Panc1 (cell line): ENCODE measurements around the gene HIPK2. TPM values are rescaled to one million over a fixed set of nuclear protein-coding genes. Genes with fewer than 3 reads are reported as not detected.

Experiments
- ATAC-seq: fragments of 200-7000 bp; cut with Tn5 transposase; 2 replicates; pipeline ENCODE4 v1.9.1; 2020; ENCODE audit warnings: mild to moderate bottlenecking, moderate library complexity
- BruUV-seq: library from RNA; stranded (reverse); fragments of 400-500 nt; replicated peaks from 2 replicates; lab custom pipeline; 2021; lab: Mats Ljungman, UMichigan
- CTCF ChIA-PET: fragments of 300-600 bp; sonication (Branson Sonifier 250); formaldehyde crosslinking; loops from one replicate; lab custom pipeline; 2022; ENCODE audit warnings: antibody characterized with exemption; lab: Charles Lee
- POLR2A ChIA-PET: fragments of 300-600 bp; sonication (Branson Sonifier 250); formaldehyde crosslinking; loops from one replicate; lab custom pipeline; 2022; ENCODE audit warnings: antibody characterized with exemption; lab: Charles Lee
- DNase-seq: peaks from one replicate; pipeline ENCODE4 v3.0.0-alpha.2; 2010; ENCODE audit warnings: low read depth, low spot score
- H3K27ac ChIP-seq: 2 replicates; pipeline ENCODE4 v1.5.1; 2011; ENCODE audit warnings: mild to moderate bottlenecking, low read length, inconsistent platforms
- H3K27me3 ChIP-seq: fragments of 200-500 bp; sonication (Bioruptor generic); 2 replicates; pipeline ENCODE4 v1.6.0; 2014; ENCODE audit warnings: low read length, inconsistent platforms; ENCODE audit not compliant: control insufficient read depth, insufficient read depth
- H3K36me3 ChIP-seq: fragments of 200-500 bp; sonication (Bioruptor generic); 2 replicates; pipeline ENCODE4 v1.5.1; 2014; ENCODE audit warnings: inconsistent platforms, mild to moderate bottlenecking, low read length, moderate library complexity; ENCODE audit not compliant: control insufficient read depth, insufficient read depth
- H3K4me1 ChIP-seq: 2 replicates; pipeline ENCODE4 v1.5.1; 2011; ENCODE audit warnings: inconsistent platforms, mild to moderate bottlenecking, low read length, moderate library complexity; ENCODE audit not compliant: control insufficient read depth, insufficient read depth
- H3K4me3 ChIP-seq, 2 experiments: 2 replicates each; pipeline ENCODE4 v1.5.1; 2011 to 2012; ENCODE audit warnings: low read depth in 2 of 2, low read length in 2 of 2, mild to moderate bottlenecking in 2 of 2, inconsistent platforms in 1 of 2, moderate library complexity in 1 of 2
- H3K9me3 ChIP-seq: fragments of 200-500 bp; sonication (Bioruptor generic); 2 replicates; pipeline ENCODE4 v1.5.1; 2014; ENCODE audit warnings: low read depth, mild to moderate bottlenecking, inconsistent platforms, low read length, moderate library complexity; ENCODE audit not compliant: control insufficient read depth, insufficient read depth
- CTCF ChIP-seq: fragments of 450-650 bp; IDR thresholded peaks from 2 replicates; pipeline ENCODE4 v1.5.1; 2017; ENCODE audit warnings: mild to moderate bottlenecking
- POLR2AphosphoS5 ChIP-seq: IDR thresholded peaks from 2 replicates; pipeline ENCODE4 v1.6.1; 2012; ENCODE audit warnings: mild to moderate bottlenecking, low read depth, low read length, moderate library complexity
- REST ChIP-seq, 2 experiments: IDR thresholded peaks; 2 replicates each; pipeline ENCODE4 v1.6.1; 2011 to 2012; ENCODE audit warnings: low read depth in 2 of 2, control low read depth in 1 of 2, low read length in 1 of 2, mild to moderate bottlenecking in 1 of 2, moderate library complexity in 1 of 2; ENCODE audit not compliant: insufficient read depth in 1 of 2
- SIN3A ChIP-seq: IDR thresholded peaks from 2 replicates; pipeline ENCODE4 v1.6.1; 2012; ENCODE audit warnings: low read depth, mild to moderate bottlenecking, low read length, moderate library complexity, borderline replicate concordance; ENCODE audit not compliant: insufficient read depth
- TCF7L2 ChIP-seq: IDR thresholded peaks from 2 replicates; pipeline ENCODE4 v1.6.1; 2011; ENCODE audit warnings: mild to moderate bottlenecking, low read depth, low read length, inconsistent platforms
- in situ Hi-C: cut with HindIII; loops from 2 replicates; pipeline ENCODE4 v1.10.0; 2016; ENCODE audit warnings: low sequenced_read_pairs, low pct_unique_long_range_greater_than_20kb
- intact Hi-C: fragments of 100-400 bp; cut with micrococcal nuclease; formaldehyde crosslinking; loops from one replicate; pipeline ENCODE4 v1.10.0; 2022; ENCODE audit not compliant: unreplicated experiment
- total RNA-seq: library from RNA; stranded (reverse); gene quantifications from one replicate; pipeline ENCODE4 v1.2.1, GENCODE V29; 2021; ENCODE audit not compliant: unreplicated experiment

Gene HIPK2
- total RNA-seq, 1 experiment from 2014 or later, result 34.1 TPM

GRCh38 chr7:139601176-139601575 lies 176.6 kb downstream of the HIPK2 start:
- in situ Hi-C loops, result no loop called here
- ChIA-PET CTCF (interaction anchor here (0.7 to 1.6 kb wide), 4 partner anchors 16 to 368 kb away, joined by 5 to 8 read pairs (median 6); no protein-coding TSS in a partner anchor), POLR2A (no interaction called here)
- Histone ChIP-seq H3K4me1 (no peaks in the 10 kb centered on the region), H3K27ac (no peak overlapping the region), H3K9me3 (no peaks in the 10 kb centered on the region), H3K27me3 (no peaks in the 10 kb centered on the region), H3K4me3 (no peak overlapping the region), H3K36me3 (peaks cover 3% of the 10 kb centered on the region)
- DNase-seq (no peak), ATAC-seq (no peak)
- TF ChIP-seq CTCF (no peak), TCF7L2 (no peak), REST (IDR thresholded peaks at IDR 0.05; ENCODE audit: insufficient read depth in 1 of 2, low read depth in 2 of 2, low read length in 1 of 2) (no peak), POLR2AphosphoS5 (no peak), SIN3A (no peak)
- no TSS peak for BruUV-seq
- intact Hi-C loops, result no loop called here

GRCh38 chr7:139600306-139600705 lies 177.5 kb downstream of the HIPK2 start:
- peaks cover 4% of the 10 kb centered on the region for H3K36me3 ChIP-seq
- H3K27me3 ChIP-seq, result no peaks in the 10 kb centered on the region
- no peaks in the 10 kb centered on the region for H3K9me3 ChIP-seq
- no peak overlapping the region for H3K27ac ChIP-seq
- intact Hi-C loops, result no loop called here
- POLR2A ChIA-PET, result no interaction called here
- no TSS peak for BruUV-seq
- TF ChIP-seq REST (IDR thresholded peaks at IDR 0.05; ENCODE audit: insufficient read depth in 1 of 2, low read depth in 2 of 2, low read length in 1 of 2) (no peak), SIN3A (no peak), POLR2AphosphoS5 (no peak), CTCF (no peak), TCF7L2 (no peak)
- no peaks in the 10 kb centered on the region for H3K4me1 ChIP-seq
- no peak for DNase-seq
- ATAC-seq, result no peak
- in situ Hi-C loops, result no loop called here
- CTCF ChIA-PET, result interaction anchor here (0.6 kb wide), 1 partner anchor 118 kb away, joined by 8 read pairs; no protein-coding TSS in a partner anchor
- no peak overlapping the region for H3K4me3 ChIP-seq
